HT1080 (cell line): ENCODE measurements around the gene GJB3. TPM values are rescaled to one million over a fixed set of nuclear protein-coding genes. Genes with fewer than 3 reads are reported as not detected.
"Not testable (repeated sequence)": the region's sequence is repeated elsewhere in the genome, so short reads cannot be mapped to it uniquely, and the experiment has no call there.

Experiments used
- DNase-seq: peaks from one replicate; pipeline ENCODE4 v3.0.0-alpha.2; 2015; ENCODE audit warnings: low read depth
- polyA plus RNA-seq, 2 experiments: library from polyadenylated mRNA; depleted of rRNA; stranded (reverse); fragments of >200 nt; gene quantifications; 2 replicates each; pipeline ENCODE4 v1.2.3, GENCODE V29; 2015
- total RNA-seq: library from RNA; depleted of rRNA; stranded (reverse); fragments of >200 nt; shearing (Covaris generic); gene quantifications from 2 replicates; pipeline ENCODE4 v1.2.3, GENCODE V29; 2014; rRNA removed

Gene GJB3
- total RNA-seq, result not detected in 2 replicates
- polyA plus RNA-seq (2015; cell fraction: cytosol; rRNA removed), result 0.03 and 0.09 TPM in 2 replicates
- polyA plus RNA-seq (2015; cell fraction: nucleus; rRNA removed), result not detected in 2 replicates

GRCh38 chr1:34781071-34781843 is at the start of gene GJB3:
GJB3 (plus strand) TSS chr1:34781214; CDS start chr1:34784763, 3,549 bp downstream.
- DNase-seq, result no peak

- not testable (repeated sequence) for DNase-seq
Measured at GRCh38 chr1:34732831-34733230, 48.2 kb upstream of the GJB3 start.

- no peak for DNase-seq
Measured at GRCh38 chr1:34736692-34737091, 44.3 kb upstream of the GJB3 start.

- peak; percentile 20 for DNase-seq
Measured at GRCh38 chr1:34737236-34737635, 43.8 kb upstream of the GJB3 start.

- DNase-seq, result no peak
Measured at GRCh38 chr1:34739613-34740012, 41.4 kb upstream of the GJB3 start.

GRCh38 chr1:34740161-34740868 is 40.7 kb upstream of the GJB3 start:
- no peak for DNase-seq

GRCh38 chr1:34742667-34743270 is 38.2 kb upstream of the GJB3 start:
- peak; percentile 65 for DNase-seq

GRCh38 chr1:34743775-34744174 is 37.2 kb upstream of the GJB3 start:
- no peak for DNase-seq

- no peak for DNase-seq
Measured at GRCh38 chr1:34744851-34745250, 36.2 kb upstream of the GJB3 start.

GRCh38 chr1:34745666-34746065 is 35.3 kb upstream of the GJB3 start:
- DNase-seq, result no peak

- DNase-seq, result no peak
Measured at GRCh38 chr1:34746101-34746500, 34.9 kb upstream of the GJB3 start.

GRCh38 chr1:34746785-34747637 is 34.0 kb upstream of the GJB3 start:
- no peak for DNase-seq

GRCh38 chr1:34747638-34747941 is 33.4 kb upstream of the GJB3 start:
- DNase-seq, result no peak

- DNase-seq, result no peak
Measured at GRCh38 chr1:34749992-34750391, 31.0 kb upstream of the GJB3 start.

- DNase-seq, result no peak
Measured at GRCh38 chr1:34750610-34751009, 30.4 kb upstream of the GJB3 start.

- DNase-seq, result peak; percentile 50
Measured at GRCh38 chr1:34753163-34753562, 27.9 kb upstream of the GJB3 start.

- no peak for DNase-seq
Measured at GRCh38 chr1:34754964-34755637, 25.9 kb upstream of the GJB3 start, which contains the start of gene GJB5. GJB5 (plus strand) TSS chr1:34755047; CDS start chr1:34757331, 2,284 bp downstream.

- no peak for DNase-seq
Measured at GRCh38 chr1:34755961-34756360, 25.1 kb upstream of the GJB3 start.

- no peak for DNase-seq
Measured at GRCh38 chr1:34757386-34757785, 23.6 kb upstream of the GJB3 start.

- DNase-seq, result no peak
Measured at GRCh38 chr1:34758751-34759150, 22.3 kb upstream of the GJB3 start.
